GM21723 (cell line): Measurements from ENCODE around the gene SMCO1.
"Not testable (repeated sequence)": the region's sequence is repeated elsewhere in the genome, so short reads cannot be mapped to it uniquely, and the experiment has no call there.

Experiments used
- ATAC-seq: cut with Tn5 transposase; IDR thresholded peaks from one replicate; pipeline ENCODE4 v1.9.1; 2021; ENCODE audit warnings: mild to moderate bottlenecking, moderate library complexity; ENCODE audit not compliant: unreplicated experiment

SMCO1 gene, protein sequence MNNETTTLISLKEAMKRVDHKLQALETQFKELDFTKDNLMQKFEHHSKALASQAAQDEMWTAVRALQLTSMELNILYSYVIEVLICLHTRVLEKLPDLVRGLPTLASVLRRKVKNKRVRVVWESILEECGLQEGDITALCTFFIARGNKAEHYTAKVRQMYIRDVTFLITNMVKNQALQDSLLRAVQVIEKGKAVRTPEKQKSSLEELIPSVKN

DNA sequence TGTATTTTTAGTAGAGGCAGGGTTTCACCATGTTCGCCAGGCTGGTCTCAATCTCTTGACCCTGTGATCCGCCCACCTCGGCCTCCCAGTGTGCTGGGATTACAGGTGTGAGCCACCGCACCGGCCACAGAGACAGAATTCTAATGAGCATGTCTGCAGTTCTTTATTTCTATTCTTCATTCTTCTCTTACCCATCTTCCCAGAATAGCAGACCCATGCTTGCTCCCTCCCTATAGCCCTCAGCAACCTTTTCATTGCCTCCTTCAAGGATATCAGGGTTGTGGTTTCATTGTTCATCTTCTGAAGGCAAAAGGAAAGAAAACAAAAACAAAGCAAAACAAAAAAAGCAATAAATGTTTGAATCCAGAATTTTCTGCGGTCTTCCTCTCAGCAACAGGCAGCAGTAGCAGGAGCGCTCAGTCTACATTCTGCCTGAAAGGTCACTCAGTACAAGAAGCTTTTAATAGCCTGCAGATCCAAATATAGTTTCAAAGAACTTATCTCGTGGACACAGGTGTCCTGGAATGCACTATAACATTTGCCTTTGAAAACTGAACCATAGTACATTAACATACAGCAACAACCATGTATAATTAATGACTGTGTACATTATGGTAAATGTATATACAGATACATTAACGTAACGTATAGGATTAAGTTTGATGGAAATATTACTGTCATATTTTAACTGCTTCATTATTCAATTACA is at the start of gene SMCO1:
Gene SMCO1 (minus strand): TSS at position 434 of the 709 bp plus-strand sequence. CDS start 137 bp downstream, at position 297.
- no peak for ATAC-seq

DNA sequence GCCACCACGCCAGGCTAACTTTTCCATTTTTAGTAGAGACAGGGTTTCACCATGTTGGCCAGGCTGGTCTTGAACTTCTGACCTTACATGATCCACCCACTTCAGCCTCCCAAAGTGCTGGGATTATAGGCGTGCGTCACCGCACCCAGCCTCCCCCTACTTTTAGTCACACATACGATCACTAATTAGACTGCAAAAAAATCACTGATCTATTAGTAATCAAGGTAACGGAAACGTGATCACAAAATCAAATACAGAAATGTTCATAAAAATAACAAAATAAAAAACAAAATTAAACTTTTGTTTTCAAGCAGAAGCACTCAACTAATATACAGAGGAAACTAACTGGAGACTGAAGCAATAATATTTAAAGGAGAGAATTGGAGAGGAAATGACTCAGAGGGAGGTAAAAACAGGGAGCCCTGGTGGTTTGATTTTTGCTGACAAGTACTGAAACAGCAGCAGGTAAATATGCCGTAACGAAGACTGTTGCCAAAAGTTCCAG is 48.6 kb upstream of the SMCO1 start:
- no peak for ATAC-seq

DNA sequence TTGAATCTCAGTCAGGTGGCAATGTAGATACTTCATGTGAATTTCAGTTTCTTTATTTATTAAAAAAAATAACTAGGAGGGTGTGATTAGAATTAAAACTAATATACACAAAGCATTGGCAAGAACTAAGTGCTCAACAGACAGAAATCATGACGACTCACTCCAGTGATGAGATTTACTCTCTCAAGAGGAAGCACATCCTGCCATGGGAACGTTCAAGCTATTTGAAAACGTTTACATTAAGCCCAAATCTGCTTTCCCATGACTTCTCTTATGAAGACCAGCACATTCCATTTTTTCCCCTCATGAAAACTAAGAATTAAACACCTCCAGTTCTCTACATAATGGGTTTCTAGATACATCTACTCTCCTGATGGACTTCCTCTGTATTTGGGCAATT is 44.7 kb upstream of the SMCO1 start:
- no peak for ATAC-seq

DNA sequence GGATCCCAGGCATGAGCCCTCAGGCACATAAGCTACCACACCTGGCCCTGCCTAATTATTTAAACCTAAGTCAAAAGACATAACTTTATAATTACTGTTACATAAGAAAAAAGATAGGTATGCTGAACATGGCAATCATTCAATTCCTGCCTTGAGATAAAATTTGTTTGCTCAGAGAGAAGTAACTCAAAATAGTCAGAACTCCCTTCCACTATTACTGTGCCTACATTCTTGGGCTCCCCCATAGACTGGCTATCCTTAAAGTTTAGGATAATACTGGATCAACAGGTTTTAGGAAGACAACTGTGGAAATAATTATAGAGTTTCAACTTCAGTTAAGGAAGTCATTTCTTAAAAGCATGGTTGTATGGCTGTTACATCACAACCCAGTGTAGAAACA is 43.3 kb upstream of the SMCO1 start:
- no peak for ATAC-seq

DNA sequence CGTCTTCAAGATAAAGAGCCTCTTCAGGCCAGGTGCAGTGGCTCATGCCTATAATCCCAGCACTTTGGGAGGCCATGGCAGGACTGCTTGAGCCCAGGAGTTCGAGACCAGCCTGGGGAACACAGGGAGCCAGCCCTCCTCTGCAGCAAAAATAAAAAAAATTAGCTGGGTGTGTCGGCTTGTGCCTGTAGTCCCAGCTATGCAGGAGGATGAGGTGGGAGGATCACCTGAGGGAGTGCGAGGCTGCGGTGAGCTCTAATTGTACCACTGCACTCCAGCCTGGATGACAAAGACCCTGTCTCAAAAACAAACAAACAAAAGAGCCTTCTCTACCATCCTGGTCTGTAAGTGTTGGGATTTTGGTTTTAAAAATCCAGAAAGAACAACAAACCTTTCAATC is 42.1 kb upstream of the SMCO1 start:
- no peak for ATAC-seq

DNA sequence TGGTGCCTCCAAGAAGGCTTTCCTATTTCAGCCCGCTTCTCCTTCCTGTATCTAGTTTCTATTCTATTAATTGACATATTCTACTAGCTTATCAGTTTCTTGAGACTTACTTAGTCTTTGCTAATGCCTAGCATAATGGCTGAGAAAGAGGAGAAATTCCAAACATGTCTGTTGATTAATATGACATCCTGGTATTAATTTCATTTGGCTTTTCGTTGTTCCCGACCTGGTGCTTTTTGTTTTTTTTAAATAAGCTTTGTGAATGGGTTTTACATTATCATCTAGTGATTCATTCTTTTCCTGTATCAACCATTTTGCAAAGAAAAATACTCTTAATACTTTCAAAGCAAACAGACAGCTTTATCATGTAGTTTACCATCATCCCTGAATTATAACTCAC is 40.1 kb upstream of the SMCO1 start:
- ATAC-seq = no peak

DNA sequence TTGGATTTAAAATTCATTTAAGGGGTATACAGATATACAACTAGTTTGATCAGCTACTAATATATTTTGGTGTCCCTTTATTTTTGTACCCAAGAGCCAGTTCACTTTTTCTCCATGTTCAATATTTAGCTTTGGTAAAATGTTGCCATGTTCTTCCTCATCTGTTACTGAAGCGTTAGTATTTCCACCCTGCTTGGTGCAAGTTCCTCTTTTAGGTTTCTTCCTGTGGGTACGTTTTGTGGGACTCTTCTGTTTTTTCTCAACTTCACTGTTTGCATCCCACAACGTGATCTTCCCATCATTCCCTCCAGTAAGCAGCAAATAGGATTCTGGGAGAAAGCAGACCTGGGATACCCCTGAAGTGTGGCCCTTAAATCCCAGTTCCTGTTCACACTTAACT is 39.1 kb upstream of the SMCO1 start:
- no peak for ATAC-seq

DNA sequence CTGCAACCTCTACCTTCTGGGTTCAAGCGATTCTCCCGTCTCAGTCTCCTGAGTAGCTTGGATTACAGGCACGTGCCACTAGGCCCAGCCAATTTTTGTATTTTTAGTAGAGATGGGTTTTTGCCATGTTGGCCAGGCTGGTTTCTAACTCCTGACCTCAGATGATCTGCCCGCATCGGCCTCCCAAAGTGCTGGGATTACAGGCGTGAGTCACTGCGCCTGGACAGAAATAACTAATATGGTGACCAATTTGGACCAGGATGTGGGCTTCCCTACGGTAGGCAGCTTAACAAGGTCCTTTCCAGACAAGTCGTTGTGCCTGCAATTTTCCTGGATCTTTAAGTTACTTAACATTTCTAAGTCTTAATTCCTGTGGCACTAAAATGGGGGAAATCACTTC is 38.4 kb upstream of the SMCO1 start:
- ATAC-seq = no peak

DNA sequence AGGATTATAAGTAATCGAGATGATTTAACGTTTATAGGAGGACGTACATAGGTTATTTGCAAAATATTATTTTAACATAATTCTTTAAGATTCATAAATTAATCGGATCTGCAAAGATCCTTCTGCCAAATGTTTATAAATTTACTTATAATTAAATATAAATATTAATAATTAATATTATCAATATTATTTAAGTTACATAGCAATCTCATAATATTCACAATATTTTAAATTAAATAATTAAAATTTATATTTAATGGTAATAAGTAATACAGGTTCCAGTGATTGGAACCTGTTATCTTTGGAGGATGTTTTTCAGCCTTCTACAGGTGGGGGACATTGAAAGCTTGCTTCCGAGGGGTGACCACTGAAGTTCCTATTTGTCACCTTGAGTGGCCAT is 37.1 kb upstream of the SMCO1 start:
- no peak for ATAC-seq

DNA sequence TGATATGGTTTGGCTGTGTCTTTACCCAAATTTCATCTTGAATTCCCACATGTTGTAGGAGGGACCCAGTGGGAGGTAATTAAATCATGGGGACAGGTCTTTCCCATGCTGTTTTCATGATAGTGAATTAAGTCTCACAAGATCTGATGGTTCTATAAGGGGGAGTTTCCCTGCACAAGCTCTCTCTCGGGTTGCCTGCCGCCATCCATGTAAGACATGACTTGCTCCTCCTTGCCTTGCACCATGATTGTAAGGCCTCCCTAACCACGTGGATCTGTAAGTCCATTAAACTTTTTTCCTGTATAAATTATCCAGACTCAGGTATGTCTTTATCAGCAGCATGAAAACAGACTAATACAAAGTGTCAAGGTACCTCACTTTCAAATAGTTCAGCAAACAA is 35.0 kb upstream of the SMCO1 start:
- ATAC-seq = not testable (repeated sequence)

DNA sequence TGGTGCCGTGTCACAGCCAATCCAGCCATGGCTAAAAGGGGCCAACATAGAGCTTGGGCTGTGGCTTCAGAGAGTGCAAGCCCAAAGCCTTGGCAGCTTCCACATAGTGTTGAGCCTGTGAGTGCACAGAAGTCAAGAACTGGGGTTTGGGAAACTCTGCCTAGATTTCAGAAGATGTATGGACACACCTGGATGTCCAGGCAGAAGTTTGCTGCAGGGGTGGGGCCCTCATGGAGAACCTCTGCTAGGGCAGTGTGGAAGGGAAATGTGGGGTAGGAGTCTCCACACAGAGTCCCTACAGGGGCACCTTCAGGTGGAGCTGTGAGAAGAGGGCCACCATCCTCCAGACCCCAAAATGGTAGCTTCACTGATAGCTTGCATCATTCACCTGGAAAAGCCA is 34.2 kb upstream of the SMCO1 start:
- not testable (repeated sequence) for ATAC-seq

DNA sequence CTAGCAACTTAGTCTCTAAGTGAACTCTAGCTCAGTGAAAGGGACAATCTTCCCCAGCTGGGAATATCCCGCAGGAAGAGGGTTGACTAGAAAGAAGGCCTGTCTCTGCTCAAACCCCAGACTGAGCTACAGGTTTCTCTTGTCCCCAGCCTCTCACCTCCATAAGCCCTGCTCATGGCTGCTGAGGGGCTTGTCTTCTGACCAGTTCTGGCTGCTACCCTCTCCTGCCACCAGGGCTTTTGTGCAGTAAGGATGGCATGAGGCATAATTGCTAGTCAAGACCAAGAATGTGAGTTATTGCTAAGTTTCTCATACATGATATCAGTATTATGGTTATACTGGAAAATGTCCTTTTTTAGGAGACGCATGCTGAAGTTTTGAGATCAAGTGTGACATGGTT is 31.9 kb upstream of the SMCO1 start:
- ATAC-seq = no peak

DNA sequence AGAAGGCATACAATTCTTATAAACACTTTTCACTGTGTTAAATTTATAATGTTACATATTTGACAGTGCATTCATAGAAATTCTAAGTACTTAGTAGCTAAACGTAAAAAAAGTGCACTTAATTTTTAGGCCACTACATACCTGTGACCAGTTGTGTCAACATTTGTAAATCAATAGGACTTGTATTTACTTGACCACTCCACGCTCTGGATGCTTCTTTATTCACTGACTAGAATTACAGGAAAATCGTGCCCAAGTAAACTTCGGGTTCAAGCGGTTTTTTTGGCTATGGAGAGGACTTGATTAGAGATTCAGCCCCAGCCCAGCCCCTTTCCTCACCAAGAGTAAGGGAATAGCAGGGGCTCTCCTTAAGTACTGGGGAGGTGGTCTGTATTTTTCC is 31.4 kb upstream of the SMCO1 start:
- no peak for ATAC-seq

DNA sequence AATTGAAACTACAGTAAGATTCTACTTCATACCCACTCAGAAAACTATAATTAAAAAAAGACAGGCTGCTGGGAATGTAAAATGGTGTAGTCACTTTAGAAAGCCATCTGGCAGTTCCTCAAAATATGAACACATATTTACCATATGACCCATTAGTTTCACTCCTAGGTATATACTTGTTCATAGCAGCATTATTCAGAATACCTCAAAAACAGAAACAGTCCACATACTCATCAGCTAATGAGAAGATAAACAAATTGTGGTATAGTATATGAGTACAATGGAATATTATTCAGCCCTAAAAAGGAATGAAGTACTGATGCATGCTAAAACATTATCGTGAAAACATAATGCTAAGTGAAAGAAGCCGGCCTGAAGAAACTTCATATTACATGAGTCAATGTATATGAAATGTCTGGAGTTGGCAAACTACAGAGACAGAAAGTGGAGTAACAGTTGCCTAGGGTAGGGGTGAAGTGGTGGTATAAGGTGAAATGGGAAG is 29.4 kb upstream of the SMCO1 start:
- no peak for ATAC-seq

DNA sequence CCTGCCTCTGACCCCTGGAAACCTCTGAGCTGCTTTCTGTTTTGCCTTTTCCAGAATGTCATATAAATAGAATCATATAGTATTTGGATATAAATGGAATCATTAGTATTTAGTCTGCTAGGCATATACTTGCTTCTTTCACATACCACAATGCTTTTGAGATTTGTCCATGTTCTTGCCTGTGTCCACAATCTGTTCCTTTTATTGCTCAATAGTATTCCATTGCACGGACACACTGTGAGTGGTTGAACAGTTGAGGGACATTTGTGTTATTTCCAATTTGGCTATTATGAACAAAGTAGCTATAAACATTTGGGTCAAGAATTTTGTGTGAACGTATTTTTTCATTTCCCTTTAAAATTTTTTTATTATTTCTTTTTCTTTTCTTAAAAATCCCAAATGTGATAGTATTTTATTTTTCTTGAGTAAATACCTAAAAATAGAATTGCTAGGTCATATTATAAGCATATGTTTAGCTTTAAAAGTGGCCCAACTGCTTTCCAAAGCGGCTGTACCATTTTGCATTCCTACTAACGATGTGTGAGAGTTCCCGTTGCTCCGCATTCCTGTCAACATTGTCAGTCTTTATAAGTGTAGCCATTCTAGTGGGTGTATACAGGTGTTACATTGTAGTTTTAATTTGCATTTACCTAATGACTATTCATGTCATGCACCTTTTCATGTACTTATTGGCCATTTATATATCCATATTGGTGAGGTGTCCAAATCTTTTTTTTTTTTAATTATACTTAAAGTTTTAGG is 26.7 kb upstream of the SMCO1 start:
- no peak for ATAC-seq

DNA sequence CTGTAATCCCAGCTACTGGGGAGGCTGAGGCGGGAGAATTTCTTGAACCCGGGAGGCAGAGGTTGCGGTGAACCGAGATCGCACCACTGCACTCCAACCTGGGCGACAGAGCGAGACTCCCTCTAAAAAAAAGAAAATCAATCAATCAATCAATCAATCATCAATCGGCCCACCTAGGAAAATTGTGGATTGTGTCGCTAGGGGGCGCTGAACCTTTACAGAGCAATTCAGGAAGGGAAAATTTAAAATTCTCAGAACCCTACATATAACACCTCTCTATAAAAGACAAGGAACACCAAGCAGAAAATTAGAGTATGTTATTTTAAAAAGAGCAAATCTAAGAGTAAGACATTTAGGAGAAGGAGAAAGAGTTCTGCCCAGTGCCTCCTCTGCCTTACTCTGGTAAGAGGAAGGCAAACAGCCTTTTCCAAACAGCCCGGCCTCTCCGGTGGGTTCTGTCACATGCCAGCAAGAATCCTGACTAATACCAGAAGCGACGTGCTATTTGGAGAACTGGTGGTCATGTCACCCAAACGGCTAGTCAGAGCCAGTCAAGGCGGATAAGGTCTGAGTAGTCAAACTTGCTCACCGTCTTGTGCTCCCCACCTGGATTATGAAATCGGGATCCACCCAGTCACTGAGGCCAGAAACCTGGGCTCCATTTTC is 22.3 kb upstream of the SMCO1 start:
- no peak for ATAC-seq

DNA sequence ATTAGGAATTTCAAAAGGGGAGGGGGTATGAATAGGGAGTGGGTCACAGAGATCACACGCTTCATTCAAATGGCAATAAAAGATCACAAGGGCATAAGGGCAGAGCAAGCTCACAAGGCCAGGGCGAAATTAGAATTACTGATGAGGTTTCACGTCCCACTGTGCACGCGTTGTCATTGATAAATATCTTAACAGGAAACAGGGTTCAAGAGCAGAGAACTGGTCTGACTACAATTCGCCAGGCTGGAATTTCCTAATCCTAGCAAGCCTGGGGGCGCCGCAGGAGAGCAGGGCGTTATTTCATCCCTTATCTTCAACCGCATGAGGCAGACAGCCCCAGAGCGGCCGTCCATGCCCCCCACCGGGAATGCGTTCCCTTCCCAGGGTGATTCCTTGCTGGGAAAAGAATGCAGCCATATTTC is 18.1 kb upstream of the SMCO1 start:
- no peak for ATAC-seq

DNA sequence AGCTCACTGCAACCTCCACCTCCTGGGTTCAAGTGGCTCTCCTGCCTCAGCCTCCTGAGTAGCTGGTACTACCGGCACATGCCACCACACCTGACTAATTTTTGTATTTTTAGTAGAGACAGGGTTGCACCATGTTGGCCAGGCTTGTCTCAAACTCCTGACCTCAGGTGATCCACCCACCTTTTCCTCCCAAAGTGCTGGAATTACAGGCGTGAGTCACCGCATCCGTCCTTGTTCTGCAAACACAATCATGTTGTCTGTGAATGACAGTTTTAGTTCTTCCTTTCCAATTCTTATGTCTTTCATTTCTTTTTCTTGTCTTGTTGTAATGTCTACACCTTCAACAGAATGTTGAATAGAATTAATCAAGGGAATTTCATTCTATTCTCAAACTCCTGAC is 16.3 kb upstream of the SMCO1 start:
- no peak for ATAC-seq

DNA sequence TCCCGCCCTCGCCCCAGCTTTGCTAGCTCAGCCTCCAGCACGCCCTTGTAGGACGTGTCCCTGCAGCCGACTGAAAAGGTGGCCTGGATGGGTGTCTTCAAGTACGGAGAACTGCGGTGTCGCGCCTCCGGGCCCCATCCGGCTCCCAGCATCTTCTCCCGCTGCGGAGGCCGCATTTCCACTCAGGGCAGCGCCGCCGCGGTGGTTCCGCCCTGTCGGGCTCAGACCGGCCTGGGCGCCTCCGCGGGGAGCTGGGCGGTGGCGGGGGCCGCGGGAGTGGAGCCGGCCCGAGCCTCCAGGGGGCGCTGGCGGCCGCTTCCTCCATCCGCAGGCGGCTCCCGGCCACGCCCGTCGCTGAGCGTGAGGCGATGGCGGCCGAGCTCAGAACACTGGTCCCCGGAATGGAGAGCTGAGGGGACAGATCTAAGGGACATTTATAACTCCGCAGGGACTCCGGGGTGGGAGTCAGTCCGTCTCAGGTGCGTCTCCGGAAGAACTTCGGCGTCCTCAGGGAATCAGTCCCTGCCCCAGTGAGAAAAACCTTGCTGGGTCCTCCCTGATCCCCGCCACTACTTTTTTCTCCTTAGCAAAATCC is 13.6 kb upstream of the SMCO1 start:
- peak; percentile 78 for ATAC-seq

DNA sequence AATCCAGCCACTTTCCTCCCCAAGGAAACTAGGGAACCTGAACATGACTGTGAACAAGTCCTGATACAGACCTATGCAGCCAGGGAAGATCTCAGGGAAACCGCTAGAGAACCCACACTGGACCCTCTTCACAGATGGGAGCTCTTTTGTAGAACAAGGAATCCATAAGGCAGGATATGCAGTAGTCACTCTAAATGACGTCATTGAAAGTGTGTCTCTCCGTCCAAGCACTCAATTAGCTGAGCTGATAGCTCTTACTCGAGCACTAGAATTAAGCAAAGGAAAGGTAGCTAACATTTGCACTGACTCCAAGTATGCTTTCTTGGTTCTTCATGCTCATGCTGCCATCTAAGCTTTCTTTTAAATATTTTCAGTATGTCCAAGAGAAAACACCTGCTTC is 10.0 kb upstream of the SMCO1 start:
- no peak for ATAC-seq

DNA sequence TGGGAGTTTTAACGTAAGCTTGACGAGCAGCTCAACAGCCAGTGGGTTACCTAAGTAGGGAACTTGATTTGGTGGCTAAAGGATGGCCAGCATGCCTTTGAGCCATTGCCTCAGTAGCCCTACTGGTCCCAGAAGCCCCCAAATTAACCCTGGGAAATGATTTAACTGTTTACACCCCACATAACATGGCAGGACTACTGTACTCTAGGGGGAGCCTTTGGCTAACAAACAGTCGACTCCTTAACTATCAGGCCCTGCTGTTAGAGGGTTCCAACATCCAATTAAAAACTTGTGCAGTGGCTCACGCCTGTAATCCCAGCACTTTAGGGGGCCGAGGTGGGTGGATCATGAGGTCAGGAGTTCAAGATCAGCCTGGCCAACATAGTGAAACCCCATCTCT is 9.4 kb upstream of the SMCO1 start:
- ATAC-seq = no peak
